Measurements from ENCODE around the gene HMGCR. TPM values are rescaled to one million over a fixed set of nuclear protein-coding genes. Genes with fewer than 3 reads are reported as not detected.
"Not testable (repeated sequence)": the region's sequence is repeated elsewhere in the genome, so short reads cannot be mapped to it uniquely, and the experiment has no call there.

The HMGCR gene
- total RNA-seq (2014; rRNA removed) = 19.9 and 22.0 TPM in 2 replicates
- percentile 73 among the genes with signal in this experiment for Bru-seq, nascent RNA
- BruChase-seq, experiment 1, labeled RNA remaining after a 6-hour chase = percentile 89 among the genes with signal in this experiment
- percentile 85 among the genes with signal in this experiment for BruChase-seq, experiment 2, labeled RNA remaining after a 2-hour chase
- long read RNA-seq, full-length matches to known transcripts = 20 of 39 reads
- long read RNA-seq, partial matches to known transcripts = 9 of 39 reads
- long read RNA-seq, other reads (novel, unspliced or antisense) = 10 of 39 reads

DNA sequence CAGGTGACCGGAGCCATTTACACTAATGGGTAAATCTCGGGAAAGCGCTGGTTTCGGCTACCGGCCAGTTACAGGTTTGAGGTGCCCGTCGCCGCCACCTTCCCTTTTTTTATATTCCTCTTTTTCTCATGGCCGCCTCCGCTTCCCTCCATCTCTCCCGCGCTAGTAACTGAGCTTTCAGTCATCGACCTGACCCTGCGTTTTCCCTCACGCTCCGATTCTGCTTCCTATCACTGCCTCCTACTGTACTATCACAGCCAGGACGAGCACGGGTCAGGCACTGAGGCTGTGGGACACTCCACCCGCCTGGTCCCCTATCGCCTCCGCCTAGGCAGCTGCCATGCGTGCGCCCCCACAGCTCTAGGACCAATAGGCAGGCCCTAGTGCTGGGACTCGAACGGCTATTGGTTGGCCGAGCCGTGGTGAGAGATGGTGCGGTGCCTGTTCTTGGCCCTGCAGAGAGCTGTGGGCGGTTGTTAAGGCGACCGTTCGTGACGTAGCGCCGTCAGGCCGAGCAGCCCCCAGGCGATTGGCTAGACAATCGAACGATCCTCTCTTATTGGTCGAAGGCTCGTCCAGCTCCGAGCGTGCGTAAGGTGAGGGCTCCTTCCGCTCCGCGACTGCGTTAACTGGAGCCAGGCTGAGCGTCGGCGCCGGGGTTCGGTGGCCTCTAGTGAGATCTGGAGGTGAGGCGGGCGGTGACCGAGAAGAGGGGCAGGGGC, at the start of gene HMGCR:
Gene HMGCR, plus strand, starts transcription at position 606 of the 722 bp plus-strand sequence. CDS start 5,386 bp downstream, outside the sequence.
- H3K36me3 ChIP-seq (ENCODE audit: low read depth, low read length) = no peaks in the 10 kb centered on the region
- no peaks in the 10 kb centered on the region for H3K9me3 ChIP-seq (ENCODE audit: low read length)
- no TSS peak for BruUV-seq (replicated peaks)
- H3K27me3 ChIP-seq (ENCODE audit: low read length) = no peaks in the 10 kb centered on the region
- peak within 1 kb of the TSS; percentile 93 for H3K4me2 ChIP-seq (ENCODE audit: low read length)
- no peaks in the 10 kb centered on the region for H3F3A ChIP-seq (ENCODE audit: low read length, unreplicated experiment)
- peaks cover 47% of the 10 kb centered on the region for H3K79me2 ChIP-seq (ENCODE audit: low read length)
- POLR2A ChIA-PET (ENCODE audit: unreplicated experiment) = interaction anchor here (0.7 to 0.9 kb wide), 4 partner anchors 16 to 418 kb away, joined by 4 to 20 read pairs (median 11); partner anchors contain the start of gene ANKRD31
- H3K4me3 ChIP-seq (ENCODE audit: low read length) = peak within 1 kb of the TSS; percentile 99
- DNase-seq (peak; percentile 97), ATAC-seq (peak; percentile 95)
- H3K4me1 ChIP-seq (ENCODE audit: insufficient read depth, low read length) = peaks cover 33% of the 10 kb centered on the region
- CTCF ChIA-PET = interaction anchor here (0.5 to 1.6 kb wide), 4 partner anchors 15 to 621 kb away, joined by 3 to 11 read pairs (median 9); partner anchors contain the start of gene ANKRD31
- peaks cover 29% of the 10 kb centered on the region for H4K20me1 ChIP-seq (ENCODE audit: low read length)
- H3K27ac ChIP-seq (ENCODE audit: low read length) = peak within 1 kb of the TSS; percentile 86
- intact Hi-C loops (cut with micrococcal nuclease) = loop anchor here (1.0 to 5.0 kb wide), 6 partner anchors 15 to 344 kb away; partner anchors contain the start of genes CERT1, GCNT4 and POLK
- TF ChIP-seq, protein P1, sequence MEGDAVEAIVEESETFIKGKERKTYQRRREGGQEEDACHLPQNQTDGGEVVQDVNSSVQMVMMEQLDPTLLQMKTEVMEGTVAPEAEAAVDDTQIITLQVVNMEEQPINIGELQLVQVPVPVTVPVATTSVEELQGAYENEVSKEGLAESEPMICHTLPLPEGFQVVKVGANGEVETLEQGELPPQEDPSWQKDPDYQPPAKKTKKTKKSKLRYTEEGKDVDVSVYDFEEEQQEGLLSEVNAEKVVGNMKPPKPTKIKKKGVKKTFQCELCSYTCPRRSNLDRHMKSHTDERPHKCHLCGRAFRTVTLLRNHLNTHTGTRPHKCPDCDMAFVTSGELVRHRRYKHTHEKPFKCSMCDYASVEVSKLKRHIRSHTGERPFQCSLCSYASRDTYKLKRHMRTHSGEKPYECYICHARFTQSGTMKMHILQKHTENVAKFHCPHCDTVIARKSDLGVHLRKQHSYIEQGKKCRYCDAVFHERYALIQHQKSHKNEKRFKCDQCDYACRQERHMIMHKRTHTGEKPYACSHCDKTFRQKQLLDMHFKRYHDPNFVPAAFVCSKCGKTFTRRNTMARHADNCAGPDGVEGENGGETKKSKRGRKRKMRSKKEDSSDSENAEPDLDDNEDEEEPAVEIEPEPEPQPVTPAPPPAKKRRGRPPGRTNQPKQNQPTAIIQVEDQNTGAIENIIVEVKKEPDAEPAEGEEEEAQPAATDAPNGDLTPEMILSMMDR (conservative IDR thresholded peaks at IDR 0.05; ENCODE audit: low read depth, low read length) = 0 out of 2 replicates have a peak, but pooled peaks have one; percentile 19
- TF ChIP-seq EZH2 (IDR thresholded peaks at IDR 0.05; ENCODE audit: low read length, unreplicated experiment) = no peak
- peak within 1 kb of the TSS; percentile 87 for H3K9ac ChIP-seq (ENCODE audit: low read length)
- H3K9me2 ChIP-seq (replicated peaks; ENCODE audit: low read length) = no peaks in the 10 kb centered on the region
- H2AFZ ChIP-seq (ENCODE audit: low read length) = peak within 1 kb of the TSS; percentile 90

DNA sequence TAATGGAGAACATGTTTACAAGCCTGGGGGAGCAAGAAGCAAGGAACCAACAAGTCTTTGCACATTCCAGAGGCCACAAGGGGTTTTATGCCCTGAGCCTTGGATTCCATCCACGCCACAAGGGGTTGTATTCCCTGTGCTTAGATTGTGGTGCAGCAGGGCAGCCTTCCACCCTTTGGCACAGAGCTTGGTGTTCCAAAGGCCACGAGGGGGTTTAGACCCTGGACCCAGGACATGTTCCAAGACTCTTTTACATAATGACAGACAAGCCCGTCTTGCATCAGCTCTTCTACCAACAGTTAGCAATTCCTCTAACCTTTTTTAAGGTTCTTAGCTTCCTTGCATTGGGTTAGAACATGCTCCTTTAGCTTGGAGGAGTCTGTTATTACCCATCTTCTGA, 45.2 kb upstream of the HMGCR start:
- H3K9me2 ChIP-seq (replicated peaks; ENCODE audit: low read length); H3K4me3 ChIP-seq (ENCODE audit: low read length); intact Hi-C loops (cut with micrococcal nuclease); H3F3A ChIP-seq (ENCODE audit: low read length, unreplicated experiment); H3K27me3 ChIP-seq (ENCODE audit: low read length); H3K27ac ChIP-seq (ENCODE audit: low read length); BruUV-seq (replicated peaks); H4K20me1 ChIP-seq (ENCODE audit: low read length); H3K79me2 ChIP-seq (ENCODE audit: low read length); ATAC-seq; H3K4me2 ChIP-seq (ENCODE audit: low read length); H3K4me1 ChIP-seq (ENCODE audit: insufficient read depth, low read length); DNase-seq; H2AFZ ChIP-seq (ENCODE audit: low read length); H3K9ac ChIP-seq (ENCODE audit: low read length); CTCF ChIA-PET; H3K36me3 ChIP-seq (ENCODE audit: low read depth, low read length); POLR2A ChIA-PET (ENCODE audit: unreplicated experiment); H3K9me3 ChIP-seq (ENCODE audit: low read length): not testable (repeated sequence)

GRCh38 chr5:75300084-75300483, 36.9 kb upstream of the HMGCR start:
- DNase-seq = no peak
- ChIA-PET POLR2A (ENCODE audit: unreplicated experiment) (no interaction called here), CTCF (no interaction called here)
- H3K9me2 ChIP-seq (replicated peaks; ENCODE audit: low read length) = no peaks in the 10 kb centered on the region
- no peaks in the 10 kb centered on the region for H3K9me3 ChIP-seq (ENCODE audit: low read length)
- H4K20me1 ChIP-seq (ENCODE audit: low read length) = no peaks in the 10 kb centered on the region
- H3F3A ChIP-seq (ENCODE audit: low read length, unreplicated experiment) = no peaks in the 10 kb centered on the region
- H3K79me2 ChIP-seq (ENCODE audit: low read length) = no peaks in the 10 kb centered on the region
- intact Hi-C loops (cut with micrococcal nuclease) = no loop called here
- H2AFZ ChIP-seq (ENCODE audit: low read length) = no peak overlapping the region
- TF ChIP-seq, protein P1 (conservative IDR thresholded peaks at IDR 0.05; ENCODE audit: low read depth, low read length) = no peak
- TF ChIP-seq EZH2phosphoT487 (IDR thresholded peaks at IDR 0.05; ENCODE audit: borderline replicate concordance, low read length) (no peak), EZH2 (IDR thresholded peaks at IDR 0.05; ENCODE audit: low read length, unreplicated experiment) (no peak)
- H3K9ac ChIP-seq (ENCODE audit: low read length) = no peak overlapping the region
- H3K27ac ChIP-seq (ENCODE audit: low read length) = no peak overlapping the region
- no TSS peak for BruUV-seq (replicated peaks)
- H3K4me1 ChIP-seq (ENCODE audit: insufficient read depth, low read length) = no peaks in the 10 kb centered on the region
- H3K27me3 ChIP-seq (ENCODE audit: low read length) = no peaks in the 10 kb centered on the region
- no peak overlapping the region for H3K4me3 ChIP-seq (ENCODE audit: low read length)
- no peak overlapping the region for H3K4me2 ChIP-seq (ENCODE audit: low read length)
- H3K36me3 ChIP-seq (ENCODE audit: low read depth, low read length) = no peaks in the 10 kb centered on the region
- no peak for ATAC-seq

Measured in PC-3 (cell line).